GM12801 (cell line): Measurements from ENCODE around the gene PTDSS2.

Experiments
- CTCF ChIP-seq: IDR thresholded peaks from one replicate; pipeline ENCODE4 v1.5.1; 2011; ENCODE audit warnings: control low read depth; ENCODE audit not compliant: insufficient read length; ENCODE audit errors: extremely low read depth

The PTDSS2 gene

GRCh38 chr11:501683-502287 is 51.7 kb downstream of the PTDSS2 start:
- no peak for TF ChIP-seq CTCF

- TF ChIP-seq CTCF, result no peak
These were observed 52.5 kb downstream of the PTDSS2 start for GRCh38 chr11:502288-503178.

GRCh38 chr11:503179-503981 is 53.3 kb downstream of the PTDSS2 start:
- TF ChIP-seq CTCF, result no peak

GRCh38 chr11:504053-504993 is 54.2 kb downstream of the PTDSS2 start:
- no peak for TF ChIP-seq CTCF

GRCh38 chr11:504994-505344 is 54.9 kb downstream of the PTDSS2 start:
- TF ChIP-seq CTCF, result no peak

GRCh38 chr11:506238-506994 is 56.3 kb downstream of the PTDSS2 start:
- no peak for TF ChIP-seq CTCF
